GM10266 (cell line): ENCODE results near the gene COPG2.
"Not testable (repeated sequence)": the region's sequence is repeated elsewhere in the genome, so short reads cannot be mapped to it uniquely, and the experiment has no call there.

Experiments
- DNase-seq: peaks from one replicate; pipeline ENCODE4 v3.0.0; 2012; ENCODE audit errors: extremely low spot score
- TF ChIP-seq, protein P1 (sequence below): IDR thresholded peaks from 2 replicates; pipeline ENCODE4 v1.5.1; 2012; ENCODE audit warnings: mild to moderate bottlenecking, low read depth; ENCODE audit not compliant: control insufficient read depth, insufficient read depth; ENCODE audit errors: missing control alignments

Gene COPG2

DNA sequence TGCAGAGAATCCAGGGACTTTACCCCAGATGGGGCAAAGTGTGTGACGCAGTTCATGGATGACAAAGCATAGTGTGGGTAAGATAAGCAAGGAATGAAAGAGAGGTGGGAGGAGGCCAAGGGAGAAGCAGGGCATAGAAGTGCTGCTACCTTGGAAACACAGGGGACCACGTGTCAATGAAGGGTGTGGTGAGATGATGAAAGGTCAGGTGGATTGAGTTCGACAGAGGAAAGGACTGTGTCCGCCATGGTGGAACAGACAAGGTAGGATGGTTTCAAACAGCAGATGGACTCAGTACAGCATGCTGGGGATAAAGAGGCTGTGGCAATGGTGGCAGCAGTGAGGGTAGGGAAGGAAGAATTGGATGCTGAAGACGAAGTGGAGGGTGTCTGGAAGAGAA, 143.9 kb downstream of the COPG2 start:
- TF ChIP-seq, protein P1, sequence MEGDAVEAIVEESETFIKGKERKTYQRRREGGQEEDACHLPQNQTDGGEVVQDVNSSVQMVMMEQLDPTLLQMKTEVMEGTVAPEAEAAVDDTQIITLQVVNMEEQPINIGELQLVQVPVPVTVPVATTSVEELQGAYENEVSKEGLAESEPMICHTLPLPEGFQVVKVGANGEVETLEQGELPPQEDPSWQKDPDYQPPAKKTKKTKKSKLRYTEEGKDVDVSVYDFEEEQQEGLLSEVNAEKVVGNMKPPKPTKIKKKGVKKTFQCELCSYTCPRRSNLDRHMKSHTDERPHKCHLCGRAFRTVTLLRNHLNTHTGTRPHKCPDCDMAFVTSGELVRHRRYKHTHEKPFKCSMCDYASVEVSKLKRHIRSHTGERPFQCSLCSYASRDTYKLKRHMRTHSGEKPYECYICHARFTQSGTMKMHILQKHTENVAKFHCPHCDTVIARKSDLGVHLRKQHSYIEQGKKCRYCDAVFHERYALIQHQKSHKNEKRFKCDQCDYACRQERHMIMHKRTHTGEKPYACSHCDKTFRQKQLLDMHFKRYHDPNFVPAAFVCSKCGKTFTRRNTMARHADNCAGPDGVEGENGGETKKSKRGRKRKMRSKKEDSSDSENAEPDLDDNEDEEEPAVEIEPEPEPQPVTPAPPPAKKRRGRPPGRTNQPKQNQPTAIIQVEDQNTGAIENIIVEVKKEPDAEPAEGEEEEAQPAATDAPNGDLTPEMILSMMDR, result no peak
- no peak for DNase-seq

GRCh38 chr7:130523519-130524125, 144.9 kb downstream of the COPG2 start:
- not testable (repeated sequence) for DNase-seq

DNA sequence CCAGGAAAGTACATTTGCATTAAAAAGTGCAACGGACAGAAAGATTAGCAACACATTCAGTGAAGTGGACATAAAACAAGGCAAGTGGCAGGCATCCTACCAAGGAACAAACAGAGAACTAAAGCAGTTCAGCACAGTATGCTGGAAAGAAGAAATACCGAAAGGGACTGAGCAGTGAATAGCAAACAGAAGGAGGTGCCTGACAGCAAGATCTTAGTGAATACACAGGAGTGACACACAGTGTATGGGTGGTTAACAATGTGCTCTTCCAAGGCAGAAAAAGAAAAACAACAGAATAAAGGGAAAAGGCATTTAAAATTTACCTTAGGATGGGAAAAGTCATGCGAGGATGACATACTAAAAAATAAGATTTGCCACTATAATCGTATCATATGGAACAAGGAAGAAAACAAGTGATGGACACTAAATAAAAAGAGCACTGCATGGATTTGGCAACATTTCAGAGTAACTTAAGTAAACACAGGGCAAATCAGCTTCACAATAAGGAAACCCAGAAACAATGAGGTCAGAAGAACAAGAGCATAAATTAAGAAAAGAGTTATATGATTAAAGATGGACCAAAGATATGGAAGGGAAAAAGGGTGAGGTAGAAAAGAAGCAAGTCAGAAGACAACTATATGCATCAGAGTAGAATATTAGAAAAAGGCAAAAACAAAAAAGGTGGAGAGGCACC, 147.1 kb downstream of the COPG2 start:
- TF ChIP-seq, protein P1, result no peak
- DNase-seq, result no peak

DNA sequence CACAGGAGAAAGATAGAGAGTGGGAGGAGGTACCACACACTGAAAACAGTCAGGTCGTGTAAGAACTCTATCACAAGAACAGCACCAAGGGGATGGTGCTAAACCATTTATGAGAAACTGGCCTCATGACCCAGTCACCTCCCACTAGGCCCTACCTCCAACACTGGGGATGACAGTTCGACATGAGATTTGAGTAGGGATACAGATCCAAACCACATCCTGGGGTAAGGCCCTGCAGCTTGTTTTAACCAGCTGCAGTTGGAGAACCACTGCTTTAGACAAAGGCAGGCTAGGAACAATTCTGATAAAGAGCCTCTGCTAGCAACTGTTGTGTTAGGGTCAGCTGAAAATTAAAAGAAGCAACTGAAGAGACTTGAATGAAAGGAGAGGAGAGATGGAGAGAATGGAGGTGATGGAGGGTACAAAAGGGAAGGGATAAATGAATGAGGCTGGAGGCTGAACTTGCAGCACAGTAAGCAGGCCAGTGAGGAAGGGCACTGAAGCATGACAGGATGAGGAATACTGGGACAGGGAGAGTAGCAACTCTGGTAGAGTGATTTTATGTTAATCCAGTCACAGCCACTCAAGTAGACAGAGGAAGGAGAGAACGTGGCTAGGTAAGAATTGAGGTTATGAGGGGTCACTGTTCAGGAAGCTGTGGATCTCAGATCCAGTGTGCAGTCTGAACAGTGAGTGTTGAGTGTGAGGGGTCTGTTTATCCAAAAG, 153.1 kb downstream of the COPG2 start:
- TF ChIP-seq, protein P1, result no peak
- DNase-seq, result no peak

GRCh38 chr7:130513447-130513846, 155.1 kb downstream of the COPG2 start:
- no peak for DNase-seq

GRCh38 chr7:130512038-130512437, 156.5 kb downstream of the COPG2 start:
- DNase-seq, result not testable (repeated sequence)

More at GRCh38 chr7:130513447-130513846, 155.1 kb downstream of the COPG2 start:
- TF ChIP-seq, protein P1, result no peak

DNA sequence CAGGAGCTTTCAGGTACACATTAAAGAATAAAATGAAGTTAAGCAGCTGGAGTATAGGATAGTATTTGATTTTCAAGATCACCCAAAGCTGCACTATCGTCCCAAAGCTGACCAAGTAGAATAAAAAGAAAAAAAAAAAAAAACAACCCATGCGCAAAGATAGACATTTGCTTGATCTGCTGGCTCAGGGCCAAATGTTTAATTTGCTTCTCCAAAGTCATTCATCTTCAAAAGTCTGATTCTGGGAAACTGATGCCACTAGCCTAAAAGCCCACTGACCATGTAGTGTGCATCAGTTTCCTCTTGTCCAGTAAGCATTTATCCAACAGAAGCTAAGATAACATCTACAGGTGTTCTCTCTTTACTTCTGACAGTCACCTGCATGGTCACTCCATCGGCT, 162.2 kb downstream of the COPG2 start:
- no peak for DNase-seq
- TF ChIP-seq, protein P1, result no peak

DNA sequence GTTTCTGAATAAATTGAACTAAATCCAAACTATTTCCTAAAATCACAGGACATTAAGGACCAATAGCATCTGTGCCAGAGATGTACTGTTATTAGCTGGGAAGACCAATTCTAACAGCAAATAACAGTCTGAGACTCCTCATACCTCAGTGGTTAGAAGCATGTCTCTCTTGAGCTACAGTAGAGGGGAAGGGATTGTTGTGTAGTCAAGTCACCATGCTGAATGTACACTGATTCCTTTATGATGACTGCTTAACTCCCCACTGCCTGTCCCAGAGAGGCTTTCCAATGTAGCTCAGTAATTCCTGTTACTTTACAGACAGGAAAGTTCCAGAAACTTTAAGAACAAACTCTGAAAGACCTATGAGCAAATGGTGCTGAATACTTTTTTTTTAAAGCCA, 162.8 kb downstream of the COPG2 start:
- DNase-seq, result no peak
- TF ChIP-seq, protein P1, result no peak
